Measurements from ENCODE around the gene GLOD5. TPM values are rescaled to one million over a fixed set of nuclear protein-coding genes. Genes with fewer than 3 reads are reported as not detected.

The GLOD5 gene
- total RNA-seq, 4 donors from 2014 or later, result not detected

DNA sequence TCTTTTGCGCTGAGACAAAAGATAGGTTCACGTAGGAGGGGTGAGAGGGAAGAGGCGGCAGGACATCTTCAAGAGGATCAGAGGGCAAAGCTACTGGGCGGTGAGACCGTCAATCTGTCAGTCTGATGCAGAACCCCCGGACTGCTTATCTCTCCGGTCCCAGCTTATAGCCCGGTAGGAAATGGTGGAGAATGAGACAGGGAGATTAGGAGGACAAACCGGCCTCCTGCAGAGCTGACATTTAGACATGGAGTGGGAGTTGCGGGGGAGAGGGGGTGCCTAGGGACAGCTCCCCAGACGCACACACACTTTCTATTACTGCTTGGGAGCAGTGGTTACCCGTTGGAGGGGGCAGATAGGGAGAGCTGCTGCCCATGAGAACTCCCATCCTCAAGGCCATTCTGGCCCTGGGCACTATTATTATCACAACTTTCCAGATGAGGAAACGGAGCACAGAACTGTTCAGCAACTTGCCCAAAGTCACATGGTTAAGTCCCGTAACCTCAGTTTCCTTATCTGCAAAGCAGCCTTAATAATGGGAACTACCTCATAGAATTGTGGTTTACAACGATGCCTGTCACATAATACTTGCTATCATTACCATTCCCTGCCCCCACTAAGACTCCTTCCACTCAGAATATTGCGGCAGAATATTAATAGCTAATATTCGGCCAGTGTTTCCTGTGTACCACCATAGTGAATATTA lies 39.2 kb downstream of the GLOD5 start:
- Histone ChIP-seq H3K36me3 (peaks cover 0 to 13% (median 8%) of the 10 kb centered on the region in 4 donors), H3K4me3 (peak overlapping the region; percentile 58 to 77 (median 62)), H3K27ac (replicated peaks in 1 of 4) (peak overlapping the region; percentile 89 to 93 (median 90)), H3K27me3 (peaks cover 0 to under 1% (median 0%) of the 10 kb centered on the region in 4 donors), H3K4me1 (peaks cover 6 to 16% (median 10%) of the 10 kb centered on the region in 4 donors), H3K9me3 (no peaks in the 10 kb centered on the region)
- DNase-seq (ENCODE audit: extremely low spot score), result no peak
- 61% methylated on average over 17 of the region's 17 CpGs for WGBS
- TF ChIP-seq POLR2A (IDR thresholded peaks at IDR 0.05; ENCODE audit: low read depth), result no peak
- no peak for TF ChIP-seq POLR2AphosphoS5 (IDR thresholded peaks at IDR 0.05)
- TF ChIP-seq CTCF (IDR thresholded peaks at IDR 0.05), result no peak
- no peak for TF ChIP-seq EP300 (IDR thresholded peaks at IDR 0.05)
- intact Hi-C loops (cut with DNase I), result loop anchor here (5.0 kb wide), 1 partner anchor 92 kb away; no protein-coding TSS in a partner anchor

DNA sequence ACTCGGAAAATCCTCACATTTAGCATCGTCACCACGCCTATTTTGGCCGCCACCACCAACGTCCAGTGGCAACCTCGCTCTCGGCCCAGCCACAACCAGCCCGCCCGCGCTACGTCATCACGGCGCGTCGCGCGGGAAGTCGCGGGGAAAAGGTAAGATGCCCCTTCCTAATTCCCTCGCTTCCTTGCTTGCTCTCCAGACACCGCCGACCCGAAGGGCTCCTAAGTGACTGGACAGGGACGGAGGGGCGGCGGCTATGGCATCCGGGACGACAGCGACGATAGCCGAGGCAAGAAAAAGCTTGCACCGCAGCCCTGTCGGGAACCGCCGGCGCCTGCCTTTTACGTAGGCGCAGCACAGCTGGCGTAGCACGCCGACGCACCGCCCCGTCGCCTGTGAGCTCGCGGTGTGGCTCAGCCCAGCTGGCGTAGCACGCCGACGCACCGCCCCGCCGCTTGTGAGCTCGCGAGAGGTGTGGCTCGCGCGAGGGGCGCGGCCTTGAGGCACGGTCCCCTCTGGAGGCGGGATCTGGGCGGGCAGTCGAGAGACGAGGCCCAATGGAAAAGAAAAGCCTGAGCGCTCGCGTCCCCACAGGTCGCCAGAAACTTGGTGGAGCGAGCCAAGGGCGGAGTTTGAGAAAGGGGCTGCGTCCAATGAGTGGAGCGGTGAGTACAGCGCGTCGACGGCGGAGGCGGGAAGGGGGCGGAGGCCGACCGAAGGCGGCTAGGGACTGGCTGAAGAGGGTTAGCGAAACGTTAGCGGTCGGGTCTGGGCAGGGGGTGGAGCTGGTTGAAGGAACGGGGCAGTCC lies 39.9 kb downstream of the GLOD5 start, which contains the start of gene HDAC6:
Gene HDAC6, plus strand, starts transcription at position 788 of the 809 bp plus-strand sequence. CDS start 626 bp downstream, outside the sequence.
- Histone ChIP-seq H3K9me3 (no peaks in the 10 kb centered on the region), H3K4me3 (peak within 1 kb of the TSS; percentile 58 to 77 (median 62)), H3K27ac (replicated peaks in 1 of 4) (peak within 1 kb of the TSS; percentile 91 to 94 (median 94)), H3K4me1 (peaks cover 6 to 16% (median 10%) of the 10 kb centered on the region in 4 donors), H3K27me3 (no peaks in the 10 kb centered on the region), H3K36me3 (peaks cover 0 to 20% (median 9%) of the 10 kb centered on the region in 4 donors)
- DNase-seq (ENCODE audit: extremely low spot score), result peak; percentile 99
- TF ChIP-seq EP300 (IDR thresholded peaks at IDR 0.05) (peak; percentile 26), POLR2AphosphoS5 (IDR thresholded peaks at IDR 0.05) (peak; percentile 68 to 76), POLR2A (IDR thresholded peaks at IDR 0.05; ENCODE audit: low read depth) (no peak)
- intact Hi-C loops (cut with DNase I), result loop anchor here (2.0 to 5.0 kb wide), 2 partner anchors 65 to 91 kb away; no protein-coding TSS in a partner anchor
- WGBS, result 37% methylated on average over 85 of the region's 89 CpGs

- 43% methylated on average over 40 of the region's 40 CpGs for WGBS
- Histone ChIP-seq H3K4me1 (peaks cover 6 to 16% (median 10%) of the 10 kb centered on the region in 4 donors), H3K27me3 (no peaks in the 10 kb centered on the region), H3K4me3 (peak overlapping the region; percentile 58 to 70 (median 62)), H3K27ac (replicated peaks in 1 of 4) (peak overlapping the region; percentile 91 to 94 (median 94)), H3K36me3 (peaks cover 0 to 20% (median 9%) of the 10 kb centered on the region in 4 donors), H3K9me3 (no peaks in the 10 kb centered on the region)
- DNase-seq (ENCODE audit: extremely low spot score), result peak; percentile 94
- TF ChIP-seq CTCF (IDR thresholded peaks at IDR 0.05), result no peak
- TF ChIP-seq EP300 (IDR thresholded peaks at IDR 0.05), result no peak
- peak; percentile 2 to 79 for TF ChIP-seq POLR2AphosphoS5 (IDR thresholded peaks at IDR 0.05)
- peak; percentile 15 for TF ChIP-seq POLR2A (IDR thresholded peaks at IDR 0.05; ENCODE audit: low read depth)
- intact Hi-C loops (cut with DNase I), result loop anchor here (2.0 to 5.0 kb wide), 2 partner anchors 65 to 90 kb away; no protein-coding TSS in a partner anchor
These were observed 40.8 kb downstream of the GLOD5 start for GRCh38 chrX:48802089-48802904.

- Histone ChIP-seq H3K4me1 (peaks cover 6 to 16% (median 10%) of the 10 kb centered on the region in 4 donors), H3K36me3 (peaks cover 0 to 22% (median 9%) of the 10 kb centered on the region in 4 donors), H3K27ac (replicated peaks in 1 of 4) (peak overlapping the region; percentile 91 to 94 (median 94)), H3K4me3 (peak overlapping the region; percentile 58 to 70 (median 62)), H3K9me3 (no peaks in the 10 kb centered on the region), H3K27me3 (no peaks in the 10 kb centered on the region)
- intact Hi-C loops (cut with DNase I), result loop anchor here (2.0 to 5.0 kb wide), 2 partner anchors 66 to 89 kb away; no protein-coding TSS in a partner anchor
- WGBS, result 43% methylated on average over 4 of the region's 4 CpGs
- no peak for DNase-seq (ENCODE audit: extremely low spot score)
- no peak for TF ChIP-seq POLR2A (IDR thresholded peaks at IDR 0.05; ENCODE audit: low read depth)
- TF ChIP-seq POLR2AphosphoS5 (IDR thresholded peaks at IDR 0.05), result no peak
- no peak for TF ChIP-seq CTCF (IDR thresholded peaks at IDR 0.05)
- no peak for TF ChIP-seq EP300 (IDR thresholded peaks at IDR 0.05)
These were observed 41.3 kb downstream of the GLOD5 start for GRCh38 chrX:48802905-48803200.
